SK-N-MC (cell line): ENCODE results near the gene FLRT1.
"Not testable (repeated sequence)": the region's sequence is repeated elsewhere in the genome, so short reads cannot be mapped to it uniquely, and the experiment has no call there.

ENCODE experiments used
- EZH2 ChIP-seq: fragments of 200-600 bp; sonication (generic); IDR thresholded peaks from one replicate; pipeline ENCODE4 v1.6.1; 2017; ENCODE audit warnings: antibody characterized with exemption
- FOXP2 ChIP-seq: optimal IDR thresholded peaks from 2 replicates; pipeline ENCODE3; 2011; ENCODE audit warnings: mild to moderate bottlenecking, moderate library complexity; ENCODE audit not compliant: insufficient read depth; ENCODE audit errors: extremely low read length, control extremely low read depth
- POLR2AphosphoS5 ChIP-seq: IDR thresholded peaks from 2 replicates; pipeline ENCODE4 v1.6.1; 2012; ENCODE audit warnings: mild to moderate bottlenecking, low read depth, low read length, borderline replicate concordance

DNA sequence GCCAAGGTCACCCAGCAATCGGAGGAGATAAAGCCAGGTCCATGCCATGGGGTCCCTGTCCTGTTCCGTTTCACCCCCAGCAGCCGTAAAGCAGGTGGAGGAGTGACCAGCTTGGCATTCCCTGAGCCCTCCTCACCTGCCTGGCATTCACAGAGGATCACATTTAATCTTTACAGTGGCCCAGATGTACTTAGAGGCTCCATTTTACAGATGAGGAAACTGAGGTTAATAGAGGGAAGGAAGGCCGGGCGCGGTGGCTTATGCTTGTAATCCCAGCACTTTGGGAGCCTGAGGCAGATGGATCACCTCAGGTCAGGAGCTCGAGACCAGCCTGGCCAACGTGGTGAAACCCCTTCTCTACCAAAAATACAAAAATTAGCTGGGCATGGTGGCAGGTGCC lies 11.6 kb downstream of the FLRT1 start:
- not testable (repeated sequence) for TF ChIP-seq POLR2AphosphoS5, EZH2, FOXP2
